22Rv1 (cell line): ENCODE measurements around the gene ULK4.

Experiments
- CTCF ChIP-seq: fragments of 450-650 bp; IDR thresholded peaks from 2 replicates; pipeline ENCODE4 v1.5.1; 2017; ENCODE audit warnings: mild to moderate bottlenecking
- ZFX ChIP-seq: fragments of 450-650 bp; IDR thresholded peaks from 2 replicates; pipeline ENCODE4 v1.6.1; 2017; ENCODE audit warnings: antibody characterized with exemption, borderline replicate concordance

GRCh38 chr3:41198950-41199865, 762.7 kb downstream of the ULK4 start, which contains the start of gene CTNNB1:
- TF ChIP-seq CTCF (no peak), ZFX (no peak)
